WERI-Rb-1 (cell line): ENCODE measurements around the gene PCDHA4.
"Not testable (repeated sequence)": the region's sequence is repeated elsewhere in the genome, so short reads cannot be mapped to it uniquely, and the experiment has no call there.

Source experiments
- DNase-seq: peaks from one replicate; pipeline ENCODE4 v3.0.0-alpha.2; 2020
- H3K27ac ChIP-seq: fragments of 250-450 bp; sonication (Bioruptor Pico); 2 replicates; pipeline ENCODE4 v1.5.1; 2020; ENCODE audit warnings: mild to moderate bottlenecking, moderate library complexity
- H3K27me3 ChIP-seq: fragments of 250-450 bp; sonication (Bioruptor Pico); 2 replicates; pipeline ENCODE4 v1.5.1; 2021; ENCODE audit warnings: mild to moderate bottlenecking, low read depth, moderate library complexity; ENCODE audit not compliant: insufficient read depth, severe bottlenecking
- H3K36me3 ChIP-seq: fragments of 250-450 bp; sonication (Bioruptor Pico); 2 replicates; pipeline ENCODE4 v1.5.1; 2020; ENCODE audit warnings: mild to moderate bottlenecking, moderate library complexity
- H3K4me3 ChIP-seq: 2 replicates; pipeline ENCODE4 v1.5.1; 2011; ENCODE audit warnings: low read depth, mild to moderate bottlenecking, control low read depth, low read length
- H3K9me3 ChIP-seq: fragments of 250-450 bp; sonication (Bioruptor Pico); 2 replicates; pipeline ENCODE4 v1.5.1; 2021; ENCODE audit warnings: mild to moderate bottlenecking, moderate library complexity; ENCODE audit not compliant: severe bottlenecking
- CTCF ChIP-seq: IDR thresholded peaks from 2 replicates; pipeline ENCODE4 v1.5.1; 2011; ENCODE audit warnings: low read depth, mild to moderate bottlenecking, control low read depth, inconsistent platforms, low read length

Gene PCDHA4

GRCh38 chr5:140822281-140822629 is 15.4 kb downstream of the PCDHA4 start:
- DNase-seq = no peak
- H3K4me3 ChIP-seq = no peak overlapping the region
- no peaks in the 10 kb centered on the region for H3K27me3 ChIP-seq
- H3K27ac ChIP-seq = no peak overlapping the region
- no peaks in the 10 kb centered on the region for H3K9me3 ChIP-seq
- no peak for TF ChIP-seq CTCF
- peaks cover 4% of the 10 kb centered on the region; the same call in 1 of the 2 replicates for H3K36me3 ChIP-seq

- not testable (repeated sequence) for H3K36me3 ChIP-seq, H3K9me3 ChIP-seq, H3K27me3 ChIP-seq, DNase-seq, H3K27ac ChIP-seq, H3K4me3 ChIP-seq
These were observed 16.1 kb downstream of the PCDHA4 start for GRCh38 chr5:140822969-140823368.

- no peaks in the 10 kb centered on the region for H3K27me3 ChIP-seq
- no peak for DNase-seq
- H3K4me3 ChIP-seq = no peak overlapping the region
- no peak overlapping the region for H3K27ac ChIP-seq
- peaks cover 4% of the 10 kb centered on the region; the same call in 1 of the 2 replicates for H3K36me3 ChIP-seq
- TF ChIP-seq CTCF = no peak
- no peaks in the 10 kb centered on the region for H3K9me3 ChIP-seq
These were observed 16.6 kb downstream of the PCDHA4 start for GRCh38 chr5:140823475-140823874.

GRCh38 chr5:140827704-140828361 is 21.0 kb downstream of the PCDHA4 start, which contains the start of gene PCDHA6:
Gene PCDHA6, plus strand, starts transcription at chr5:140827960. Its CDS starts 132 bp downstream, at chr5:140828092.
- no peak for TF ChIP-seq CTCF
- Histone ChIP-seq H3K27me3 (no peaks in the 10 kb centered on the region), H3K9me3 (peaks cover 3% of the 10 kb centered on the region), H3K4me3 (no peak within 1 kb of the TSS), H3K36me3 (peaks cover 4% of the 10 kb centered on the region; the same call in 1 of the 2 replicates), H3K27ac (no peak within 1 kb of the TSS)
- DNase-seq = no peak

GRCh38 chr5:140828362-140828737 is 21.5 kb downstream of the PCDHA4 start:
- H3K9me3 ChIP-seq = peaks cover 3% of the 10 kb centered on the region
- H3K36me3 ChIP-seq = peaks cover 4% of the 10 kb centered on the region; the same call in 1 of the 2 replicates
- no peak for DNase-seq
- H3K4me3 ChIP-seq = no peak overlapping the region
- TF ChIP-seq CTCF = no peak
- H3K27ac ChIP-seq = no peak overlapping the region
- no peaks in the 10 kb centered on the region for H3K27me3 ChIP-seq

- DNase-seq, H3K4me3 ChIP-seq, H3K36me3 ChIP-seq, H3K27me3 ChIP-seq, H3K9me3 ChIP-seq, H3K27ac ChIP-seq: not testable (repeated sequence)
These were observed 22.9 kb downstream of the PCDHA4 start for GRCh38 chr5:140829511-140830501.
